Bronchial epithelial cell (primary cell): ENCODE results near the gene PACSIN1. TPM values are rescaled to one million over a fixed set of nuclear protein-coding genes. Genes with fewer than 3 reads are reported as not detected.

Experiments
- DNase-seq: peaks from one replicate; pipeline ENCODE4 v3.0.0-alpha.2; 2010; ENCODE audit warnings: low read depth
- FAIRE-seq: peaks from 2 replicates; lab custom pipeline; 2011; peaks lifted over from hg19 to GRCh38; lab: Jason Lieb, UNC
- H3K27me3 ChIP-seq: 2 replicates; pipeline ENCODE4 v1.5.1; 2011; ENCODE audit warnings: low read length; ENCODE audit not compliant: control insufficient read depth, insufficient read depth
- H3K36me3 ChIP-seq: 2 replicates; pipeline ENCODE4 v1.5.1; 2011; ENCODE audit warnings: low read length; ENCODE audit not compliant: control insufficient read depth, insufficient read depth
- H3K4me3 ChIP-seq: 2 replicates; pipeline ENCODE4 v1.5.1; 2011; ENCODE audit warnings: mild to moderate bottlenecking, low read depth, low read length, control low read depth
- CTCF ChIP-seq: IDR thresholded peaks from 2 replicates; pipeline ENCODE4 v1.5.1; 2011; ENCODE audit warnings: mild to moderate bottlenecking, moderate library complexity, low read length, control low read depth, inconsistent platforms; ENCODE audit not compliant: insufficient read depth, severe bottlenecking
- total RNA-seq: library from RNA; depleted of rRNA; stranded (reverse); fragments of >200 nt; gene quantifications from 2 replicates; pipeline ENCODE4 v1.2.1, GENCODE V29; 2014

PACSIN1 gene
- total RNA-seq, 1 donor from 2014 or later: not detected

GRCh38 chr6:34526992-34527728, 61.3 kb downstream of the PACSIN1 start:
- DNase-seq (peak; percentile 79), FAIRE-seq (no peak)
- peak; percentile 84 for TF ChIP-seq CTCF
- H3K4me3 ChIP-seq: peak overlapping the region; percentile 12
- H3K27me3 ChIP-seq: no peaks in the 10 kb centered on the region
- H3K36me3 ChIP-seq: no peaks in the 10 kb centered on the region

GRCh38 chr6:34527751-34528670, 62.1 kb downstream of the PACSIN1 start:
- FAIRE-seq: no peak
- no peak for DNase-seq
- TF ChIP-seq CTCF: no peak

GRCh38 chr6:34528996-34529664, 63.3 kb downstream of the PACSIN1 start:
- no peak for TF ChIP-seq CTCF
- DNase-seq (no peak), FAIRE-seq (peak; percentile 64)
- Histone ChIP-seq H3K4me3 (no peak overlapping the region), H3K27me3 (no peaks in the 10 kb centered on the region), H3K36me3 (no peaks in the 10 kb centered on the region)

More at GRCh38 chr6:34527751-34528670, 62.1 kb downstream of the PACSIN1 start:
- H3K4me3 ChIP-seq: no peak overlapping the region
- no peaks in the 10 kb centered on the region for H3K27me3 ChIP-seq
- H3K36me3 ChIP-seq: no peaks in the 10 kb centered on the region

- peak; percentile 23 for DNase-seq
- Histone ChIP-seq H3K27me3 (no peaks in the 10 kb centered on the region), H3K4me3 (no peak overlapping the region), H3K36me3 (no peaks in the 10 kb centered on the region)
- TF ChIP-seq CTCF: peak; percentile 35
- no peak for FAIRE-seq
These were observed 63.9 kb downstream of the PACSIN1 start for GRCh38 chr6:34529665-34530327.

GRCh38 chr6:34530753-34531365, 65.0 kb downstream of the PACSIN1 start:
- FAIRE-seq (peak; percentile 40), DNase-seq (no peak)
- H3K27me3 ChIP-seq: no peaks in the 10 kb centered on the region
- no peak overlapping the region for H3K4me3 ChIP-seq
- no peak for TF ChIP-seq CTCF
- H3K36me3 ChIP-seq: no peaks in the 10 kb centered on the region
